ENCODE measurements around the gene CRACR2A. TPM values are rescaled to one million over a fixed set of nuclear protein-coding genes. Genes with fewer than 3 reads are reported as not detected.

Gene CRACR2A
- total and polyA plus RNA-seq, 10 of the 15 experiments (the other 5 are each of a cell fraction or from before 2014, with no cell fraction given), result 2.1 to 18.0 (median 13.2) TPM

DNA sequence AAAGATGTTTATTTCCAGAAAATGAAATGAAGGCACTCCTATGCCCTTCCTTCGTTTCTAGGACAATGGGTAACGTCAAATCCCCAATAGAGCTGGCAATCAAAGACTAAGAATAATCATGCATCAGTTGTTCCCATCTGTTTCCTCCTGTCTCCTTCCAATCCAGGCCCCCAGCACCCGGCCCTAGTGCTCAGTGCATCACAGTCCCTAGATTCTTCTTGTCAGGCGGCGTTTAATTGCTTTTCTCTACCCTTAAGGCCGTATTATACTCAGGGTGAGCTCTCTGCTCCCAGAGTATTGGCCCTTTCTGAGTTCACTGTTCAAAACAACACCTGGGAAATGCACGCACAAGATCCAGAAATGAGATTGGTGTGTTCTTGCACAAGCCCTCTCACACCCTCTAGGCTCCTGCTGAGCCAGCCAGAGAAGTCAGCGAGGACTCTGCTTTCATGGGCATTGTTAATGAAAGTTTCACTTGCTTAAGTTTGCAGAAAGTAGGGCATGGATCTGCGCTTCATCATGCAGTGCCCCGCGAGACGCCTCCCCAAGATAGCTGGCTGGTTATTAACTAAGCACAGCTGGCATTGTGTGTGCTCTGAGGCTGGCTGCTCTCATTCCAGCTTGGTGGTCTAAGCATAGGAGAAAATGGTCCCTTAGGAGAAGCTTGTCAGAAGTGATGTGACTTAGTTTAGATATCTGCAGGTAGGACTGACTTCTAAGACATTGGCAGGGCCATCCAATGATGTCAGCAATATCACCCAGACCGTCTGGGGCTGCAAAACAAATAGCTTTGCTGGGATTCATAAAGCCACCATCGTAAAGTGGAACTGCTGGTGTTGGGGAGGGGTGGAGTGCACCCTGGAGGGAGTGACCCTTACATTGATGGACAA, 28.7 kb downstream of the CRACR2A start:
- intact Hi-C loops (cut with micrococcal nuclease; ENCODE audit: unreplicated experiment) (no loop called here), in situ Hi-C loops (cut with MboI) (no loop called here)
- Histone ChIP-seq H3K36me3 (ENCODE audit: control insufficient read depth in 2 of 2, insufficient read depth in 2 of 2, low read length in 1 of 2) (peaks cover 0 to 2% of the 10 kb centered on the region in 2 experiments), H3K27me3 (replicated peaks in 1 of 2; ENCODE audit: control insufficient read depth in 2 of 2, insufficient read depth in 2 of 2, low read length in 1 of 2) (no peaks in the 10 kb centered on the region), H2AFZ (ENCODE audit: control insufficient read depth, low read depth, low read length) (no peak overlapping the region), H4K20me1 (ENCODE audit: control insufficient read depth, insufficient read depth) (no peaks in the 10 kb centered on the region), H3K4me3 (no peak overlapping the region), H3K9me3 (replicated peaks; ENCODE audit: control insufficient read depth, insufficient read depth, low read length) (no peaks in the 10 kb centered on the region; the same call in 2 of the 3 replicates), H3K4me2 (ENCODE audit: control insufficient read depth, insufficient read depth) (no peak overlapping the region), H3K27ac (ENCODE audit: control insufficient read depth, insufficient read depth) (no peak overlapping the region), H3K79me2 (ENCODE audit: control insufficient read depth, insufficient read depth, low read length) (no peaks in the 10 kb centered on the region), H3K4me1 (ENCODE audit: control insufficient read depth, insufficient read depth, low read length) (peaks cover 8% of the 10 kb centered on the region), H3K9ac (ENCODE audit: control insufficient read depth, insufficient read depth, low read length) (no peak overlapping the region)
- ChIA-PET POLR2A (no interaction called here), RAD21 (ENCODE audit: unreplicated experiment) (no interaction called here), SMC1A (ENCODE audit: uncharacterized antibody, unreplicated experiment) (no interaction called here), CTCF (no interaction called here)
- 93% methylated on average over 14 of the region's 14 CpGs for WGBS (ENCODE audit: insufficient coverage, insufficient replicate concordance, low lambda C conversion rate, missing lambda C conversion rate)
- no peak for FAIRE-seq
- no peak for ATAC-seq
- DNase-seq (ENCODE audit: low read depth, low spot score), result no peak
- BruUV-seq (replicated peaks), result no TSS peak
- TF ChIP-seq KAT2A (conservative IDR thresholded peaks at IDR 0.05; ENCODE audit: control insufficient read depth, low read depth, low read length) (no peak), CBFB (IDR thresholded peaks at IDR 0.05; ENCODE audit: low read depth) (no peak), YBX1 (IDR thresholded peaks at IDR 0.05) (no peak), ZNF24 (IDR thresholded peaks at IDR 0.05) (no peak), FOS (IDR thresholded peaks at IDR 0.05; ENCODE audit: borderline replicate concordance, extremely low read depth, insufficient read length) (no peak), CREB1 (IDR thresholded peaks at IDR 0.05; ENCODE audit: low read depth) (no peak), SIN3A (IDR thresholded peaks at IDR 0.05; ENCODE audit: low read depth, low read length) (no peak), TCF7 (IDR thresholded peaks at IDR 0.05; ENCODE audit: borderline replicate concordance) (no peak), EP300 (IDR thresholded peaks at IDR 0.05; ENCODE audit: borderline replicate concordance in 1 of 2, control insufficient read depth in 1 of 2, low read depth in 2 of 2, low read length in 2 of 2) (no peak)
- TF ChIP-seq, protein P1, sequence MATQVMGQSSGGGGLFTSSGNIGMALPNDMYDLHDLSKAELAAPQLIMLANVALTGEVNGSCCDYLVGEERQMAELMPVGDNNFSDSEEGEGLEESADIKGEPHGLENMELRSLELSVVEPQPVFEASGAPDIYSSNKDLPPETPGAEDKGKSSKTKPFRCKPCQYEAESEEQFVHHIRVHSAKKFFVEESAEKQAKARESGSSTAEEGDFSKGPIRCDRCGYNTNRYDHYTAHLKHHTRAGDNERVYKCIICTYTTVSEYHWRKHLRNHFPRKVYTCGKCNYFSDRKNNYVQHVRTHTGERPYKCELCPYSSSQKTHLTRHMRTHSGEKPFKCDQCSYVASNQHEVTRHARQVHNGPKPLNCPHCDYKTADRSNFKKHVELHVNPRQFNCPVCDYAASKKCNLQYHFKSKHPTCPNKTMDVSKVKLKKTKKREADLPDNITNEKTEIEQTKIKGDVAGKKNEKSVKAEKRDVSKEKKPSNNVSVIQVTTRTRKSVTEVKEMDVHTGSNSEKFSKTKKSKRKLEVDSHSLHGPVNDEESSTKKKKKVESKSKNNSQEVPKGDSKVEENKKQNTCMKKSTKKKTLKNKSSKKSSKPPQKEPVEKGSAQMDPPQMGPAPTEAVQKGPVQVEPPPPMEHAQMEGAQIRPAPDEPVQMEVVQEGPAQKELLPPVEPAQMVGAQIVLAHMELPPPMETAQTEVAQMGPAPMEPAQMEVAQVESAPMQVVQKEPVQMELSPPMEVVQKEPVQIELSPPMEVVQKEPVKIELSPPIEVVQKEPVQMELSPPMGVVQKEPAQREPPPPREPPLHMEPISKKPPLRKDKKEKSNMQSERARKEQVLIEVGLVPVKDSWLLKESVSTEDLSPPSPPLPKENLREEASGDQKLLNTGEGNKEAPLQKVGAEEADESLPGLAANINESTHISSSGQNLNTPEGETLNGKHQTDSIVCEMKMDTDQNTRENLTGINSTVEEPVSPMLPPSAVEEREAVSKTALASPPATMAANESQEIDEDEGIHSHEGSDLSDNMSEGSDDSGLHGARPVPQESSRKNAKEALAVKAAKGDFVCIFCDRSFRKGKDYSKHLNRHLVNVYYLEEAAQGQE (IDR thresholded peaks at IDR 0.05; ENCODE audit: low read depth, low read length), result no peak
- TF ChIP-seq, protein P2, sequence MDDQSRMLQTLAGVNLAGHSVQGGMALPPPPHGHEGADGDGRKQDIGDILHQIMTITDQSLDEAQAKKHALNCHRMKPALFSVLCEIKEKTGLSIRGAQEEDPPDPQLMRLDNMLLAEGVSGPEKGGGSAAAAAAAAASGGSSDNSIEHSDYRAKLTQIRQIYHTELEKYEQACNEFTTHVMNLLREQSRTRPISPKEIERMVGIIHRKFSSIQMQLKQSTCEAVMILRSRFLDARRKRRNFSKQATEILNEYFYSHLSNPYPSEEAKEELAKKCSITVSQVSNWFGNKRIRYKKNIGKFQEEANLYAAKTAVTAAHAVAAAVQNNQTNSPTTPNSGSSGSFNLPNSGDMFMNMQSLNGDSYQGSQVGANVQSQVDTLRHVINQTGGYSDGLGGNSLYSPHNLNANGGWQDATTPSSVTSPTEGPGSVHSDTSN (IDR thresholded peaks at IDR 0.05; ENCODE audit: insufficient replicate concordance, low read depth, low read length), result no peak
- TF ChIP-seq, protein P3, sequence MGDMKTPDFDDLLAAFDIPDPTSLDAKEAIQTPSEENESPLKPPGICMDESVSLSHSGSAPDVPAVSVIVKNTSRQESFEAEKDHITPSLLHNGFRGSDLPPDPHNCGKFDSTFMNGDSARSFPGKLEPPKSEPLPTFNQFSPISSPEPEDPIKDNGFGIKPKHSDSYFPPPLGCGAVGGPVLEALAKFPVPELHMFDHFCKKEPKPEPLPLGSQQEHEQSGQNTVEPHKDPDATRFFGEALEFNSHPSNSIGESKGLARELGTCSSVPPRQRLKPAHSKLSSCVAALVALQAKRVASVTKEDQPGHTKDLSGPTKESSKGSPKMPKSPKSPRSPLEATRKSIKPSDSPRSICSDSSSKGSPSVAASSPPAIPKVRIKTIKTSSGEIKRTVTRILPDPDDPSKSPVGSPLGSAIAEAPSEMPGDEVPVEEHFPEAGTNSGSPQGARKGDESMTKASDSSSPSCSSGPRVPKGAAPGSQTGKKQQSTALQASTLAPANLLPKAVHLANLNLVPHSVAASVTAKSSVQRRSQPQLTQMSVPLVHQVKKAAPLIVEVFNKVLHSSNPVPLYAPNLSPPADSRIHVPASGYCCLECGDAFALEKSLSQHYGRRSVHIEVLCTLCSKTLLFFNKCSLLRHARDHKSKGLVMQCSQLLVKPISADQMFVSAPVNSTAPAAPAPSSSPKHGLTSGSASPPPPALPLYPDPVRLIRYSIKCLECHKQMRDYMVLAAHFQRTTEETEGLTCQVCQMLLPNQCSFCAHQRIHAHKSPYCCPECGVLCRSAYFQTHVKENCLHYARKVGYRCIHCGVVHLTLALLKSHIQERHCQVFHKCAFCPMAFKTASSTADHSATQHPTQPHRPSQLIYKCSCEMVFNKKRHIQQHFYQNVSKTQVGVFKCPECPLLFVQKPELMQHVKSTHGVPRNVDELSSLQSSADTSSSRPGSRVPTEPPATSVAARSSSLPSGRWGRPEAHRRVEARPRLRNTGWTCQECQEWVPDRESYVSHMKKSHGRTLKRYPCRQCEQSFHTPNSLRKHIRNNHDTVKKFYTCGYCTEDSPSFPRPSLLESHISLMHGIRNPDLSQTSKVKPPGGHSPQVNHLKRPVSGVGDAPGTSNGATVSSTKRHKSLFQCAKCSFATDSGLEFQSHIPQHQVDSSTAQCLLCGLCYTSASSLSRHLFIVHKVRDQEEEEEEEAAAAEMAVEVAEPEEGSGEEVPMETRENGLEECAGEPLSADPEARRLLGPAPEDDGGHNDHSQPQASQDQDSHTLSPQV (IDR thresholded peaks at IDR 0.05), result no peak
- TF ChIP-seq, protein P4, sequence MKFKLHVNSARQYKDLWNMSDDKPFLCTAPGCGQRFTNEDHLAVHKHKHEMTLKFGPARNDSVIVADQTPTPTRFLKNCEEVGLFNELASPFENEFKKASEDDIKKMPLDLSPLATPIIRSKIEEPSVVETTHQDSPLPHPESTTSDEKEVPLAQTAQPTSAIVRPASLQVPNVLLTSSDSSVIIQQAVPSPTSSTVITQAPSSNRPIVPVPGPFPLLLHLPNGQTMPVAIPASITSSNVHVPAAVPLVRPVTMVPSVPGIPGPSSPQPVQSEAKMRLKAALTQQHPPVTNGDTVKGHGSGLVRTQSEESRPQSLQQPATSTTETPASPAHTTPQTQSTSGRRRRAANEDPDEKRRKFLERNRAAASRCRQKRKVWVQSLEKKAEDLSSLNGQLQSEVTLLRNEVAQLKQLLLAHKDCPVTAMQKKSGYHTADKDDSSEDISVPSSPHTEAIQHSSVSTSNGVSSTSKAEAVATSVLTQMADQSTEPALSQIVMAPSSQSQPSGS (IDR thresholded peaks at IDR 0.05; ENCODE audit: low read length), result no peak

Measured in GM12878 (cell line).